ENCODE measurements around the gene CST9. TPM values are rescaled to one million over a fixed set of nuclear protein-coding genes. Genes with fewer than 3 reads are reported as not detected.
"Not testable (repeated sequence)": the region's sequence is repeated elsewhere in the genome, so short reads cannot be mapped to it uniquely, and the experiment has no call there.

The CST9 gene
- total RNA-seq, 2 donors from 2014 or later: not detected

- no peak for ATAC-seq
- intact Hi-C loops (cut with DNase I, micrococcal nuclease): loop anchor here in 1 of 2 donors (10.0 kb wide), 1 partner anchor 273 kb away; the partner anchor contains the start of gene NXT1
- DNase-seq: no peak
Observed at GRCh38 chr20:23627501-23627900, 21.8 kb upstream of the CST9 start.

GRCh38 chr20:23626040-23626620 is 20.4 kb upstream of the CST9 start:
- intact Hi-C loops (cut with DNase I, micrococcal nuclease): loop anchor here in 1 of 2 donors (10.0 kb wide), 1 partner anchor 271 kb away; the partner anchor contains the start of gene NXT1
- DNase-seq: no peak

DNA sequence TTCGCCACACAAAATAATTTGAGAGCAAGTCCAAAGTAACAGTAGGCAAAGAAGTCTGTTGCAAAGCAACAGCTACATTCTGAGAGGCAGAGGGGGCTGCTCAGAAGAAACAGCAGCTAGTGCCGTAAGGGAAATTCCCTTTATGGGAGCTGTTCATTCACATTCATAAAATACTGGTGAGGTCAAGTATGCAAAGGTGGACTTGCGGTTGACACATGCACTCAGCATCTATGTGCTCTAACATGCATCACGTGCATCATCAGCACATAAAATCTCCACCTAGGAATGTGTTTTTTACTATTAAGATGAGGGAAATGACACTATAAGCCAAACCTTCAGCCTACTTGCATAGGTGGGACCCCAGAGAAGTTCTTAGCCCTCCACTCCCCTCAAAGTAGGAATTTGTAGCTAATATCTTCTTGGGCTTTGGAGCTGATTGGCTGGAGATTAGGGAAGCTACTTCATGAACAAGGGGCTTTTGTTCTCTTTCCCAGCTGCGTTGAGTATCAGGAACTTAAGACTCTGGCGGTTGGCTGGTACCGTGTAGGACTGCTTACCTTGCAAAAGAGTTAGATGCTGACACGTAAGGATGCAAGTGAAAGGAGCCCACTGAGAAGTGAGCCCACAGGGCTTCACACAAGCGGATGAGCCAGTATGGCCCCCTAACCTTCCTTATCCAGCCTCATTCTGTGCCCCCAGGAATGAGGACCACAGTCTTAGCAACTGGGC is 19.7 kb upstream of the CST9 start:
- DNase-seq (no peak), ATAC-seq (no peak)
- intact Hi-C loops (cut with DNase I, micrococcal nuclease): loop anchor here in 1 of 2 donors (10.0 kb wide), 1 partner anchor 271 kb away; the partner anchor contains the start of gene NXT1

More at GRCh38 chr20:23626040-23626620, 20.4 kb upstream of the CST9 start:
- peak; percentile 36 for ATAC-seq

GRCh38 chr20:23624324-23624691 is 18.6 kb upstream of the CST9 start:
- intact Hi-C loops (cut with DNase I, micrococcal nuclease): loop anchor here in 1 of 2 donors (10.0 kb wide), 1 partner anchor 270 kb away; the partner anchor contains the start of gene NXT1
- ATAC-seq (no peak), DNase-seq (no peak)

- no peak for DNase-seq
- ATAC-seq: no peak
- intact Hi-C loops (cut with DNase I, micrococcal nuclease): loop anchor here in 1 of 2 donors (10.0 kb wide), 1 partner anchor 269 kb away; the partner anchor contains the start of gene NXT1
Observed at GRCh38 chr20:23623666-23624323, 18.1 kb upstream of the CST9 start.

GRCh38 chr20:23622839-23623343 is 17.2 kb upstream of the CST9 start:
- intact Hi-C loops (cut with DNase I, micrococcal nuclease): loop anchor here in 1 of 2 donors (10.0 kb wide), 1 partner anchor 268 kb away; the partner anchor contains the start of gene NXT1
- ATAC-seq: peak; percentile 93
- peak; percentile 51 to 65 for DNase-seq

DNA sequence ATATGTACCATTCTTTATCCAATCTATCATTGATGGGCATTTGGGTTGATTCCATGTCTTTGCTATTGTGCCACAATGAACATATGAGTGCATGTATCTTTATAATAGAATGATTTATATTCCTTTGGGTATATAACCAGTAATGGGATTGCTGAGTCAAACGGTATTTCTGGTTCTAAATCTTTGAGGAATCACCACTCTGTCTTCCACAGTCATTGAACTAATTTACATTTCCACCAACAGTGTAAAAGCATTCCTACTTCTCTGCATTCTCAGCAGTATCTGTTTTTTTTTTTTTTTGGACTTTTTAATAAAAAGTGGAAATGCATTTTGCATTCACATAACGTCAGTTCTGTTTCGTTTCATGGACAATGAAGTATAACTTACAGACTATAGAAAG is 16.7 kb upstream of the CST9 start:
- ATAC-seq, DNase-seq: not testable (repeated sequence)
- intact Hi-C loops (cut with DNase I, micrococcal nuclease): loop anchor here in 1 of 2 donors (10.0 kb wide), 1 partner anchor 268 kb away; the partner anchor contains the start of gene NXT1

DNA sequence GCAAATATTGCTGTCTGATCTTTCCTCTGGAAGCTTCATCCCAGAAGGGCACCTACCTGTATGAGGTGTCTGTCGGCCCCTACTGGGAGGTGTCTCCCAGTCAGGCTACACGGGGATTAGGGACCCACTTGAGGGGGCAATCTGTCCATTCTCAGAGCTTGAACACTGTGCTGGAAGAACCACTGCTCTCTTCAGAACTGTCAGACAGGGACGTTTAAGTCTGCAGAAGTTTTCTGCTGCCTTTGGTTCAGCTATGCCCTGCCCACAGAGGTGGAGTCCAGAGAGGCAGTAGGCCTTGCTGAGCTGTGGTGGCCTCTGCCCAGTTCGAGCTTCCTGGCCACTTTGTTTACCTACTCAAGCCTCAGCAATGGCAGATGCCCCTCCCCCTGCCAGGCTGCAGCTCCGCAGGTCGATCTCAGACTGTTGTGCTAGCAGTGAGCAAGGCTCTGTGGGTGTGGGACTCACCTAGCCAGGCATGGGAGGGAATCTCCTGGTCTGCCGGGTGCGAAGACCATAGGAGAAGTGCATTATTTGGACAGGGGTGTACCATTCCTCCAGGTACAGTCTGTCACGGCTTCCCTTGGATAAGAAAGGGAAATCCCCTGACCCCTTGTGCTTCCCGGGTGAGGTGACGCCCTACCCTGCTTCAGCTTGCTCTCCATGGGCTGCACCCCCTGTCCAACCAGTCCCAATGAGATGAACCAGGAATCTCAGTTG is 15.1 kb upstream of the CST9 start:
- not testable (repeated sequence) for DNase-seq, ATAC-seq
- intact Hi-C loops (cut with DNase I, micrococcal nuclease): loop anchor here in 1 of 2 donors (10.0 kb wide), 1 partner anchor 266 kb away; the partner anchor contains the start of gene NXT1

GRCh38 chr20:23614163-23614562 is 8.4 kb upstream of the CST9 start:
- DNase-seq: no peak
- no peak for ATAC-seq
- intact Hi-C loops (cut with DNase I, micrococcal nuclease): no loop called here

GRCh38 chr20:23613676-23614075 is 8.0 kb upstream of the CST9 start:
- ATAC-seq (no peak), DNase-seq (no peak)
- intact Hi-C loops (cut with DNase I, micrococcal nuclease): no loop called here

- no peak for ATAC-seq
- DNase-seq: no peak
Observed at GRCh38 chr20:23612396-23612795, 6.7 kb upstream of the CST9 start.

GRCh38 chr20:23609486-23610109 is 3.9 kb upstream of the CST9 start:
- no peak for DNase-seq
- intact Hi-C loops (cut with DNase I, micrococcal nuclease): loop anchor here in 1 of 2 donors (5.0 to 10.0 kb wide), 2 partner anchors 167 to 925 kb away; no protein-coding TSS in a partner anchor
- ATAC-seq: no peak

More at GRCh38 chr20:23612396-23612795, 6.7 kb upstream of the CST9 start:
- intact Hi-C loops (cut with DNase I, micrococcal nuclease): no loop called here

GRCh38 chr20:23608251-23608846 is 2.6 kb upstream of the CST9 start:
- DNase-seq (no peak), ATAC-seq (no peak)
- intact Hi-C loops (cut with DNase I, micrococcal nuclease): loop anchor here in 1 of 2 donors (5.0 to 10.0 kb wide), 2 partner anchors 166 to 924 kb away; no protein-coding TSS in a partner anchor

DNA sequence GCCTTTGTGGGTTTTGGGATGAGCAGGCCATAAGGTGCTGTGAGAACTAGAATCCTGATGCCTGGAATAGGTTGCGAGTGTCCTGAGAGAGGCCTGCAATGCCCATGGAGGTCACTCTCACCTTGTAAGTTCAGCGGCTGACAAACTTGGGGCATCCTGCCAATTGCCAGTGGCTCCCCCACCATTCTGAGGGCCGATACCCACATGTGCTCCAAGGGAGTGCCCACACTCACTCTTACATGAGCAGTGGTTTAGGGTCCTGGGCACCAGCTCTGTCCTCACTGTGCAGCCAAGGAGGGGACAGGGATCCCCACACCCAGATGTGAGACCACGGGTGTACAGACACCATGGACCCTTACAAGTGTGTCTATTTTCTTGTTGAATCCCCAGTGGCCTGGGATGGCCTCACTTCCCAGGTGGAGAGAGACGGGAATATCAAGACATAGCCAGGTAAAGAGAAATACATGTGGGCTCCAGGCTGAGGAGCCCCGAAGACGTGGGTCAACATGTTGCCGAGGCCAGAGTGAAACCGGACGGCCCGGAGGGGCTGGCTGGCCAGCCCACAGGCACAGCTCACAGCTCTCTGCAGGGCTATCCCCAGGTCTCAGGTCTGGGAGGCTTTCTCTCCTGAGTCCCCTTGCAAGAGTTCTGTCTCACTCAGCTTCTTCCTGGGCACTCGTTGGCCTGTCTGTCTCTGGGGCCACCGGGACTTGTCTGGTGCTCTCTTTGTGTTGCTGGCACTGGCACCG is 2.0 kb upstream of the CST9 start:
- ATAC-seq (no peak), DNase-seq (no peak)
- intact Hi-C loops (cut with DNase I, micrococcal nuclease): loop anchor here in 1 of 2 donors (5.0 to 10.0 kb wide), 2 partner anchors 165 to 923 kb away; no protein-coding TSS in a partner anchor

DNA sequence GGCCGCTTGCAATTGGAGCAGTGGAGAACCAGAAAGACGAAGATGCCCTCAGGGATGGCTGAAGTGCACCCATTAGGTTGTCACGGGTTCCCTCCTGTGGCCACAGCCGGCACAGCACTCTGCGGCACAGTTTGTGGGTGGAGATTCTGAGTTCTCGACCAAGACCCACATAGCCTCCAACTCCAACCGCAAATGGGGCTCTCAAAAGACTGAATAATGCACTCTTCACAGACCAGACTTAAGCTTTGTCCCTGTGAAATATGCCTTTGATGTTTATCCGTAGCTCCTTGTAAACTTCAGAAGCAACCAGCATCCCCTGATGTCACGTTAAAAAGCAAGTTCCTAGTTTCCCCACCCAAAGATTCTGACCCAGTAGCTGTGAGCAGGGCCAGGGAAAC is 934 bp upstream of the CST9 start:
- ATAC-seq: peak; percentile 97
- DNase-seq: peak; percentile 60 to 77
- intact Hi-C loops (cut with DNase I, micrococcal nuclease): loop anchor here in 1 of 2 donors (5.0 to 10.0 kb wide), 2 partner anchors 164 to 922 kb away; no protein-coding TSS in a partner anchor

- DNase-seq (no peak), ATAC-seq (no peak)
- intact Hi-C loops (cut with DNase I, micrococcal nuclease): loop anchor here in 1 of 2 donors (10.0 kb wide), 1 partner anchor 920 kb away; no protein-coding TSS in a partner anchor
Observed at GRCh38 chr20:23604306-23604705, 1.4 kb downstream of the CST9 start.

Data from left colon (tissue), 2 donors.